Smooth muscle cell of the brain vasculature (primary cell): ENCODE results near the gene TFAP2D.

Experiments
- DNase-seq: peaks from one replicate; pipeline ENCODE4 v3.0.0-alpha.2; 2012; ENCODE audit warnings: low read depth, low spot score

Gene TFAP2D

GRCh38 chr6:50720623-50721022 is 7.3 kb downstream of the TFAP2D start:
- DNase-seq = no peak

GRCh38 chr6:50721978-50722377 is 8.7 kb downstream of the TFAP2D start:
- DNase-seq = no peak

GRCh38 chr6:50722829-50723554 is 9.7 kb downstream of the TFAP2D start:
- no peak for DNase-seq

- no peak for DNase-seq
These were observed 11.2 kb downstream of the TFAP2D start for GRCh38 chr6:50724381-50725124.

GRCh38 chr6:50734488-50734887 is 21.2 kb downstream of the TFAP2D start:
- no peak for DNase-seq

- no peak for DNase-seq
These were observed 28.8 kb downstream of the TFAP2D start for GRCh38 chr6:50742161-50742560.

- no peak for DNase-seq
These were observed 31.6 kb downstream of the TFAP2D start for GRCh38 chr6:50744976-50745375.

- no peak for DNase-seq
These were observed 49.5 kb downstream of the TFAP2D start for GRCh38 chr6:50762798-50763197.

GRCh38 chr6:50778696-50779095 is 65.4 kb downstream of the TFAP2D start:
- DNase-seq = no peak

GRCh38 chr6:50780382-50780781 is 67.1 kb downstream of the TFAP2D start:
- no peak for DNase-seq

- DNase-seq = no peak
These were observed 72.6 kb downstream of the TFAP2D start for GRCh38 chr6:50785921-50786320.

- no peak for DNase-seq
These were observed 78.7 kb downstream of the TFAP2D start for GRCh38 chr6:50791900-50792508.

GRCh38 chr6:50792771-50793170 is 79.4 kb downstream of the TFAP2D start:
- no peak for DNase-seq

GRCh38 chr6:50795574-50795973 is 82.2 kb downstream of the TFAP2D start:
- no peak for DNase-seq

GRCh38 chr6:50804283-50804682 is 91.0 kb downstream of the TFAP2D start:
- no peak for DNase-seq

- DNase-seq = no peak
These were observed 93.7 kb downstream of the TFAP2D start for GRCh38 chr6:50807035-50807434.

- peak; percentile 4 for DNase-seq
These were observed 102.2 kb downstream of the TFAP2D start for GRCh38 chr6:50815436-50816114.

- DNase-seq = peak; percentile 64
These were observed 102.9 kb downstream of the TFAP2D start for GRCh38 chr6:50816115-50816675.

GRCh38 chr6:50816947-50817645 is 103.8 kb downstream of the TFAP2D start:
- DNase-seq = no peak

- no peak for DNase-seq
These were observed 104.3 kb downstream of the TFAP2D start for GRCh38 chr6:50817646-50817950.

- DNase-seq = no peak
These were observed 104.7 kb downstream of the TFAP2D start for GRCh38 chr6:50818020-50818419.
